A549 (cell line): ENCODE measurements around the gene NCDN. TPM values are rescaled to one million over a fixed set of nuclear protein-coding genes. Genes with fewer than 3 reads are reported as not detected.

Experiments
- ATAC-seq, 2 experiments: fragments of 200-7000 bp in 1 of 2; fragments of >200 bp in 1 of 2; cut with Nextera tagmentation in 1 of 2; cut with Tn5 transposase in 1 of 2; 3 replicates each; pipeline versions ENCODE4 v1.8.0 to v1.9.1; 2018 to 2020; ENCODE audit warnings: mild to moderate bottlenecking in 1 of 2, moderate library complexity in 1 of 2
- CTCF ChIA-PET: fragments of 300-600 bp; sonication (Branson Sonifier 250); formaldehyde crosslinking; extraction: SDS; loops from one replicate; lab custom pipeline; 2021; ENCODE audit warnings: antibody characterized with exemption, inconsistent platforms; lab: Yijun Ruan, JAX
- POLR2A ChIA-PET: fragments of 350-600 bp; formaldehyde crosslinking; extraction: SDS; loops from one replicate; lab custom pipeline; 2021; ENCODE audit warnings: antibody characterized with exemption, inconsistent platforms; lab: Yijun Ruan, JAX
- DNase-seq, 2 experiments: peaks; one replicate each; pipeline versions ENCODE4 v3.0.0 to v3.0.0-alpha.2; 2011 to 2016; ENCODE audit warnings: low read depth in 1 of 2, low spot score in 1 of 2
- FAIRE-seq: peaks from 2 replicates; lab custom pipeline; 2011; peaks lifted over from hg19 to GRCh38; lab: Jason Lieb, UNC
- H3K27ac ChIP-seq, 2 experiments: fragments of >200 bp; sonication (Bioruptor Twin); formaldehyde crosslinking; 3 replicates each; pipeline ENCODE4 v1.5.1; 2016 to 2017
- H3K4me1 ChIP-seq: fragments of >200 bp; sonication (Bioruptor Twin); formaldehyde crosslinking; 3 replicates; pipeline ENCODE4 v1.6.1; 2016
- H3K4me2 ChIP-seq: fragments of >200 bp; sonication (Bioruptor Twin); formaldehyde crosslinking; 3 replicates; pipeline ENCODE4 v1.6.1; 2016
- H3K4me3 ChIP-seq: fragments of >200 bp; sonication (Bioruptor Twin); formaldehyde crosslinking; 3 replicates; pipeline ENCODE4 v1.5.1; 2016
- H3K9me3 ChIP-seq: fragments of >200 bp; sonication (Bioruptor Twin); formaldehyde crosslinking; 3 replicates; pipeline ENCODE4 v1.6.1; 2016
- BHLHE40 ChIP-seq: IDR thresholded peaks from 2 replicates; pipeline ENCODE4 v1.6.1; 2012; ENCODE audit warnings: low read depth, low read length, inconsistent platforms
- CBX8 ChIP-seq: fragments of 200-600 bp; sonication (generic); IDR thresholded peaks from 2 replicates; pipeline ENCODE4 v1.6.1; 2016
- CHD2 ChIP-seq: fragments of 150-350 bp; IDR thresholded peaks from 2 replicates; pipeline ENCODE4 v1.6.1; 2014; ENCODE audit warnings: low read length; ENCODE audit not compliant: partially characterized antibody
- CHD4 ChIP-seq: fragments of 200-600 bp; sonication (generic); IDR thresholded peaks from 2 replicates; pipeline ENCODE4 v1.6.1; 2016; ENCODE audit warnings: antibody characterized with exemption, mild to moderate bottlenecking, borderline replicate concordance
- EP300 ChIP-seq, 2 experiments: fragments of >200 bp; sonication (Bioruptor Twin); formaldehyde crosslinking; IDR thresholded peaks; 2 replicates in 1 of 2; 3 replicates in 1 of 2; pipeline ENCODE4 v1.6.1; 2016 to 2017
- GATA3 ChIP-seq: IDR thresholded peaks from 2 replicates; pipeline ENCODE4 v1.6.1; 2012; ENCODE audit warnings: borderline replicate concordance
- HDAC2 ChIP-seq: fragments of 200-600 bp; sonication (generic); IDR thresholded peaks from 2 replicates; pipeline ENCODE4 v1.6.1; 2016
- HEYL ChIP-seq: fragments of 250-450 bp; sonication (Bioruptor Pico); IDR thresholded peaks from 2 replicates; pipeline ENCODE4 v1.8.0; 2021; ENCODE audit warnings: mild to moderate bottlenecking, moderate library complexity
- HOXB13 ChIP-seq: fragments of 250-450 bp; sonication (Bioruptor Pico); IDR thresholded peaks from 2 replicates; pipeline ENCODE4 v1.5.0; 2020; ENCODE audit warnings: low read depth, mild to moderate bottlenecking, moderate library complexity
- HOXB5 ChIP-seq: fragments of 250-450 bp; sonication (Bioruptor Pico); IDR thresholded peaks from 2 replicates; pipeline ENCODE4 v1.5.0; 2020; ENCODE audit warnings: mild to moderate bottlenecking, moderate library complexity
- JUN ChIP-seq, 2 experiments: fragments of >200 bp; sonication (Bioruptor Twin); formaldehyde crosslinking; IDR thresholded peaks; 2 replicates in 1 of 2; 3 replicates in 1 of 2; pipeline ENCODE4 v1.6.1; 2016 to 2017
- JUNB ChIP-seq: fragments of >200 bp; sonication (Bioruptor Twin); formaldehyde crosslinking; IDR thresholded peaks from 2 replicates; pipeline ENCODE4 v1.6.1; 2016
- MAFK ChIP-seq: fragments of 450-650 bp; IDR thresholded peaks from 2 replicates; pipeline ENCODE4 v1.6.1; 2014; ENCODE audit not compliant: partially characterized antibody
- MAZ ChIP-seq: fragments of 150-350 bp; IDR thresholded peaks from 2 replicates; pipeline ENCODE4 v1.6.1; 2014; ENCODE audit warnings: antibody characterized with exemption, low read depth, low read length, borderline replicate concordance
- MYC ChIP-seq: IDR thresholded peaks from 2 replicates; pipeline ENCODE4 v1.6.1; 2012; ENCODE audit warnings: mild to moderate bottlenecking, inconsistent platforms, low read length, improper control_type of control experiment, borderline replicate concordance
- NFE2L2 ChIP-seq: fragments of 150-350 bp; conservative IDR thresholded peaks from 2 replicates; pipeline ENCODE4 v1.6.1; 2014; ENCODE audit warnings: low read length
- POLR2A ChIP-seq: IDR thresholded peaks from 2 replicates; pipeline ENCODE4 v1.6.1; 2012; ENCODE audit warnings: mild to moderate bottlenecking, low read length
- POLR2AphosphoS2 ChIP-seq: conservative IDR thresholded peaks from 2 replicates; pipeline ENCODE4 v1.6.1; 2012; ENCODE audit warnings: low read length, improper control_type of control experiment, inconsistent platforms
- RCOR1 ChIP-seq: fragments of 150-350 bp; IDR thresholded peaks from 2 replicates; pipeline ENCODE4 v1.6.1; 2014; ENCODE audit warnings: antibody characterized with exemption, low read length, low read depth
- RNF2 ChIP-seq: fragments of 200-600 bp; sonication (generic); IDR thresholded peaks from 2 replicates; pipeline ENCODE4 v1.6.1; 2016; ENCODE audit warnings: low read depth, mild to moderate bottlenecking, antibody characterized with exemption, moderate library complexity, borderline replicate concordance
- SREBF2 ChIP-seq: fragments of 450-650 bp; IDR thresholded peaks from 2 replicates; pipeline ENCODE4 v1.6.1; 2014; ENCODE audit warnings: mild to moderate bottlenecking, moderate library complexity
- TP53 ChIP-seq: fragments of 250-450 bp; sonication (Bioruptor Pico); IDR thresholded peaks from 2 replicates; pipeline ENCODE4 v1.5.0; 2021; ENCODE audit warnings: mild to moderate bottlenecking, moderate library complexity
- ZFP36 ChIP-seq: fragments of 450-650 bp; IDR thresholded peaks from 2 replicates; pipeline ENCODE4 v1.6.1; 2014; ENCODE audit warnings: borderline replicate concordance; ENCODE audit not compliant: partially characterized antibody
- ZSCAN20 ChIP-seq: fragments of 250-450 bp; sonication (Bioruptor Pico); IDR thresholded peaks from 2 replicates; pipeline ENCODE4 v1.8.0; 2022; ENCODE audit warnings: mild to moderate bottlenecking, moderate library complexity
- WGBS: methylation state at CpG from one replicate; pipeline ENCODE4 v1.1.6; 2017; ENCODE audit errors: missing lambda C conversion rate; 5-methylcytosine and 5-hydroxymethylcytosine counted together
- polyA plus RNA-seq, 4 experiments: library from polyadenylated mRNA; depleted of rRNA in 3 of 4; stranded (reverse); fragments of >200 nt; fragmentation: RNase III in 1 of 4; extraction: RNeasy Plus Mini Kit Qiagen cat#74134 plus additional on column Dnase treatment in 1 of 4; gene quantifications; 2 replicates in 3 of 4; 3 replicates in 1 of 4; pipeline ENCODE4 v1.2.3, GENCODE V29; 2011 to 2017
- TF ChIP-seq, protein P1 (sequence below): fragments of 250-450 bp; sonication (Bioruptor Pico); IDR thresholded peaks from 2 replicates; pipeline ENCODE4 v1.5.0; 2021; ENCODE audit warnings: mild to moderate bottlenecking, moderate library complexity, borderline replicate concordance
- TF ChIP-seq, protein P2 (sequence below): fragments of 200-600 bp; sonication (generic); IDR thresholded peaks from 2 replicates; pipeline ENCODE4 v1.6.1; 2016; ENCODE audit warnings: antibody characterized with exemption, mild to moderate bottlenecking, moderate library complexity
- TF ChIP-seq, protein P3 (sequence below): fragments of >200 bp; sonication (Bioruptor Twin); formaldehyde crosslinking; IDR thresholded peaks from 3 replicates; pipeline ENCODE4 v1.5.1; 2016
- TF ChIP-seq, protein P4 (sequence below): fragments of >200 bp; sonication (Bioruptor Twin); formaldehyde crosslinking; IDR thresholded peaks from 2 replicates; pipeline ENCODE4 v1.6.1; 2016
- TF ChIP-seq, protein P5 (sequence below): IDR thresholded peaks from 2 replicates; pipeline ENCODE4 v1.6.1; 2012
- TF ChIP-seq, protein P6 (sequence below): fragments of 150-350 bp; IDR thresholded peaks from 2 replicates; pipeline ENCODE4 v1.6.1; 2014; ENCODE audit warnings: low read depth, mild to moderate bottlenecking, low read length

The NCDN gene
- polyA plus RNA-seq, 2 of the 4 experiments (the other 2 are of a cell fraction), result 7.0 to 16.8 TPM

DNA sequence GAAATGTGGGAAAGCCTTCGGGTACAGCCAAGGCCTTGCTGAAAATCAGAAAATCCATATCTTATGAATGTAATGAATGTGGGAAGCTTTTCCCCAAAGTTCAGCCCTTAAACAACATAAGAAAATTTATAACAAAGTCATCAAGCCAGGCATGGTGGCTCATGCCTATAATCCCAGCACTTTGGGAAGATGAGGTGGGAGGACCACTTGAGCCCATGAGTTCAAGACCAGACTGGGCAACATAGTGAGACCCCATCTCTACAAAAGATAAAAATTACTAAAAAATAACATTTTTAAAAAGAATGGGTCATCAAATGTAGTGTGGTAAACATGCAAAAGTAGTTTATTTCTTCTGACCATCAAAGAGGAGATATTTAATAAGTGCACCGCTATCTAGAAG is 46.3 kb upstream of the NCDN start:
- FAIRE-seq (no peak), DNase-seq (no peak), ATAC-seq (no peak)
- peaks cover 6% of the 10 kb centered on the region; the same call in 2 of the 3 replicates for H3K4me1 ChIP-seq
- H3K4me2 ChIP-seq, result no peak overlapping the region
- WGBS, result 92% methylated on average over 2 of the region's 2 CpGs
- TF ChIP-seq, protein P1, sequence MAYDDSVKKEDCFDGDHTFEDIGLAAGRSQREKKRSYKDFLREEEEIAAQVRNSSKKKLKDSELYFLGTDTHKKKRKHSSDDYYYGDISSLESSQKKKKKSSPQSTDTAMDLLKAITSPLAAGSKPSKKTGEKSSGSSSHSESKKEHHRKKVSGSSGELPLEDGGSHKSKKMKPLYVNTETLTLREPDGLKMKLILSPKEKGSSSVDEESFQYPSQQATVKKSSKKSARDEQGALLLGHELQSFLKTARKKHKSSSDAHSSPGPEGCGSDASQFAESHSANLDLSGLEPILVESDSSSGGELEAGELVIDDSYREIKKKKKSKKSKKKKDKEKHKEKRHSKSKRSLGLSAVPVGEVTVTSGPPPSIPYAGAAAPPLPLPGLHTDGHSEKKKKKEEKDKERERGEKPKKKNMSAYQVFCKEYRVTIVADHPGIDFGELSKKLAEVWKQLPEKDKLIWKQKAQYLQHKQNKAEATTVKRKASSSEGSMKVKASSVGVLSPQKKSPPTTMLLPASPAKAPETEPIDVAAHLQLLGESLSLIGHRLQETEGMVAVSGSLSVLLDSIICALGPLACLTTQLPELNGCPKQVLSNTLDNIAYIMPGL (CRISPR knock-in tag), result no peak
- TF ChIP-seq TP53 (CRISPR knock-in tag) (no peak), GATA3 (no peak), JUN (IDR thresholded peaks at IDR 0.05) (no peak), POLR2AphosphoS2 (no peak), POLR2A (no peak), JUNB (no peak), CBX8 (no peak), EP300 (IDR thresholded peaks at IDR 0.05) (no peak), RNF2 (no peak), BHLHE40 (no peak), MYC (no peak)
- TF ChIP-seq, protein P2, sequence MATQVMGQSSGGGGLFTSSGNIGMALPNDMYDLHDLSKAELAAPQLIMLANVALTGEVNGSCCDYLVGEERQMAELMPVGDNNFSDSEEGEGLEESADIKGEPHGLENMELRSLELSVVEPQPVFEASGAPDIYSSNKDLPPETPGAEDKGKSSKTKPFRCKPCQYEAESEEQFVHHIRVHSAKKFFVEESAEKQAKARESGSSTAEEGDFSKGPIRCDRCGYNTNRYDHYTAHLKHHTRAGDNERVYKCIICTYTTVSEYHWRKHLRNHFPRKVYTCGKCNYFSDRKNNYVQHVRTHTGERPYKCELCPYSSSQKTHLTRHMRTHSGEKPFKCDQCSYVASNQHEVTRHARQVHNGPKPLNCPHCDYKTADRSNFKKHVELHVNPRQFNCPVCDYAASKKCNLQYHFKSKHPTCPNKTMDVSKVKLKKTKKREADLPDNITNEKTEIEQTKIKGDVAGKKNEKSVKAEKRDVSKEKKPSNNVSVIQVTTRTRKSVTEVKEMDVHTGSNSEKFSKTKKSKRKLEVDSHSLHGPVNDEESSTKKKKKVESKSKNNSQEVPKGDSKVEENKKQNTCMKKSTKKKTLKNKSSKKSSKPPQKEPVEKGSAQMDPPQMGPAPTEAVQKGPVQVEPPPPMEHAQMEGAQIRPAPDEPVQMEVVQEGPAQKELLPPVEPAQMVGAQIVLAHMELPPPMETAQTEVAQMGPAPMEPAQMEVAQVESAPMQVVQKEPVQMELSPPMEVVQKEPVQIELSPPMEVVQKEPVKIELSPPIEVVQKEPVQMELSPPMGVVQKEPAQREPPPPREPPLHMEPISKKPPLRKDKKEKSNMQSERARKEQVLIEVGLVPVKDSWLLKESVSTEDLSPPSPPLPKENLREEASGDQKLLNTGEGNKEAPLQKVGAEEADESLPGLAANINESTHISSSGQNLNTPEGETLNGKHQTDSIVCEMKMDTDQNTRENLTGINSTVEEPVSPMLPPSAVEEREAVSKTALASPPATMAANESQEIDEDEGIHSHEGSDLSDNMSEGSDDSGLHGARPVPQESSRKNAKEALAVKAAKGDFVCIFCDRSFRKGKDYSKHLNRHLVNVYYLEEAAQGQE, result no peak
- TF ChIP-seq, protein P3, sequence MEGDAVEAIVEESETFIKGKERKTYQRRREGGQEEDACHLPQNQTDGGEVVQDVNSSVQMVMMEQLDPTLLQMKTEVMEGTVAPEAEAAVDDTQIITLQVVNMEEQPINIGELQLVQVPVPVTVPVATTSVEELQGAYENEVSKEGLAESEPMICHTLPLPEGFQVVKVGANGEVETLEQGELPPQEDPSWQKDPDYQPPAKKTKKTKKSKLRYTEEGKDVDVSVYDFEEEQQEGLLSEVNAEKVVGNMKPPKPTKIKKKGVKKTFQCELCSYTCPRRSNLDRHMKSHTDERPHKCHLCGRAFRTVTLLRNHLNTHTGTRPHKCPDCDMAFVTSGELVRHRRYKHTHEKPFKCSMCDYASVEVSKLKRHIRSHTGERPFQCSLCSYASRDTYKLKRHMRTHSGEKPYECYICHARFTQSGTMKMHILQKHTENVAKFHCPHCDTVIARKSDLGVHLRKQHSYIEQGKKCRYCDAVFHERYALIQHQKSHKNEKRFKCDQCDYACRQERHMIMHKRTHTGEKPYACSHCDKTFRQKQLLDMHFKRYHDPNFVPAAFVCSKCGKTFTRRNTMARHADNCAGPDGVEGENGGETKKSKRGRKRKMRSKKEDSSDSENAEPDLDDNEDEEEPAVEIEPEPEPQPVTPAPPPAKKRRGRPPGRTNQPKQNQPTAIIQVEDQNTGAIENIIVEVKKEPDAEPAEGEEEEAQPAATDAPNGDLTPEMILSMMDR, result no peak
- TF ChIP-seq, protein P4, sequence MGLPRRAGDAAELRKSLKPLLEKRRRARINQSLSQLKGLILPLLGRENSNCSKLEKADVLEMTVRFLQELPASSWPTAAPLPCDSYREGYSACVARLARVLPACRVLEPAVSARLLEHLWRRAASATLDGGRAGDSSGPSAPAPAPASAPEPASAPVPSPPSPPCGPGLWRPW, result no peak
- CTCF ChIA-PET, result no interaction called here
- H3K9me3 ChIP-seq, result peaks cover 4% of the 10 kb centered on the region; the same call in 1 of the 3 replicates
- POLR2A ChIA-PET, result no interaction called here
- H3K27ac ChIP-seq, result no peak overlapping the region
- no peak overlapping the region for H3K4me3 ChIP-seq

DNA sequence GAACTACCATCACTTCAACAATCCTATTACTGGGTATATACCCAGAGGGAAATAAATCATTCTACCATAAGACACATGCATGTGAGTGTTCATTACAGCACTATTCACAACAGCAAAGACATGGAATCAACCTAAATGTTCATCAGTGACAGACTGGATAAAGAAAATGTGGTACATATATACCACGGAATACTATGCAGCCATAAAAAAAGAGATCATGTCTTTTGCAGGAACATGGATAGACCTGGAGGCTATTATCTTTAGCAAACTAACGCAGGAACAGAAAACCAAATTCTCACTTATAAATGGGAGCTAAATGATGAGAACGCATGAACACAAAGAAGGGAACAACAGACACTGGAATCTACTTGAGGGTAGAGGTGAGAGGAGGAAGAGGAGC is 39.4 kb upstream of the NCDN start:
- WGBS, result 89% methylated on average over 3 of the region's 3 CpGs
- TF ChIP-seq CHD4 (no peak), HEYL (CRISPR knock-in tag) (no peak), MAFK (no peak), MAZ (no peak), CHD2 (no peak), RCOR1 (no peak), JUNB (no peak), SREBF2 (no peak), NFE2L2 (no peak), HDAC2 (no peak), HOXB13 (CRISPR knock-in tag) (no peak), HOXB5 (CRISPR knock-in tag) (no peak), POLR2AphosphoS2 (no peak), CBX8 (no peak), TP53 (CRISPR knock-in tag) (no peak), ZSCAN20 (CRISPR knock-in tag) (no peak), ZFP36 (no peak)
- TF ChIP-seq, protein P5, sequence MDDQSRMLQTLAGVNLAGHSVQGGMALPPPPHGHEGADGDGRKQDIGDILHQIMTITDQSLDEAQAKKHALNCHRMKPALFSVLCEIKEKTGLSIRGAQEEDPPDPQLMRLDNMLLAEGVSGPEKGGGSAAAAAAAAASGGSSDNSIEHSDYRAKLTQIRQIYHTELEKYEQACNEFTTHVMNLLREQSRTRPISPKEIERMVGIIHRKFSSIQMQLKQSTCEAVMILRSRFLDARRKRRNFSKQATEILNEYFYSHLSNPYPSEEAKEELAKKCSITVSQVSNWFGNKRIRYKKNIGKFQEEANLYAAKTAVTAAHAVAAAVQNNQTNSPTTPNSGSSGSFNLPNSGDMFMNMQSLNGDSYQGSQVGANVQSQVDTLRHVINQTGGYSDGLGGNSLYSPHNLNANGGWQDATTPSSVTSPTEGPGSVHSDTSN, result no peak
- TF ChIP-seq, protein P6, sequence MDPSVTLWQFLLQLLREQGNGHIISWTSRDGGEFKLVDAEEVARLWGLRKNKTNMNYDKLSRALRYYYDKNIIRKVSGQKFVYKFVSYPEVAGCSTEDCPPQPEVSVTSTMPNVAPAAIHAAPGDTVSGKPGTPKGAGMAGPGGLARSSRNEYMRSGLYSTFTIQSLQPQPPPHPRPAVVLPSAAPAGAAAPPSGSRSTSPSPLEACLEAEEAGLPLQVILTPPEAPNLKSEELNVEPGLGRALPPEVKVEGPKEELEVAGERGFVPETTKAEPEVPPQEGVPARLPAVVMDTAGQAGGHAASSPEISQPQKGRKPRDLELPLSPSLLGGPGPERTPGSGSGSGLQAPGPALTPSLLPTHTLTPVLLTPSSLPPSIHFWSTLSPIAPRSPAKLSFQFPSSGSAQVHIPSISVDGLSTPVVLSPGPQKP, result no peak
- TF ChIP-seq, all 56 proteins: peak for 0
- no peak for FAIRE-seq
- no peak for DNase-seq
- Histone ChIP-seq H3K4me1 (no peaks in the 10 kb centered on the region), H3K9me3 (peaks cover 13% of the 10 kb centered on the region; the same call in 1 of the 3 replicates), H3K27ac (no peak overlapping the region), H3K4me3 (no peak overlapping the region), H3K4me2 (no peak overlapping the region)
- ChIA-PET CTCF (interaction anchor here (0.8 kb wide), 1 partner anchor 155 kb away, joined by 3 read pairs; no protein-coding TSS in a partner anchor), POLR2A (no interaction called here)
- no peak for ATAC-seq
